GM13977 (cell line): ENCODE measurements around the gene TNRC6C.

Experiments used
- DNase-seq: peaks from one replicate; pipeline ENCODE4 v3.0.0; 2012; ENCODE audit warnings: low spot score
- in situ Hi-C: fragments of 300-500 bp; cut with MboI; formaldehyde crosslinking; loops from one replicate; pipeline ENCODE4 v1.12.0; 2022; ENCODE audit warnings: low sequenced_read_pairs, low pct_unique_long_range_greater_than_20kb, mixed read lengths, inconsistent platforms; ENCODE audit not compliant: unreplicated experiment
- TF ChIP-seq, protein P1 (sequence below): IDR thresholded peaks from 2 replicates; pipeline ENCODE4 v1.5.1; 2012; ENCODE audit warnings: mild to moderate bottlenecking, control low read depth; ENCODE audit not compliant: insufficient read depth; ENCODE audit errors: extremely low read depth, missing control alignments

The TNRC6C gene

DNA sequence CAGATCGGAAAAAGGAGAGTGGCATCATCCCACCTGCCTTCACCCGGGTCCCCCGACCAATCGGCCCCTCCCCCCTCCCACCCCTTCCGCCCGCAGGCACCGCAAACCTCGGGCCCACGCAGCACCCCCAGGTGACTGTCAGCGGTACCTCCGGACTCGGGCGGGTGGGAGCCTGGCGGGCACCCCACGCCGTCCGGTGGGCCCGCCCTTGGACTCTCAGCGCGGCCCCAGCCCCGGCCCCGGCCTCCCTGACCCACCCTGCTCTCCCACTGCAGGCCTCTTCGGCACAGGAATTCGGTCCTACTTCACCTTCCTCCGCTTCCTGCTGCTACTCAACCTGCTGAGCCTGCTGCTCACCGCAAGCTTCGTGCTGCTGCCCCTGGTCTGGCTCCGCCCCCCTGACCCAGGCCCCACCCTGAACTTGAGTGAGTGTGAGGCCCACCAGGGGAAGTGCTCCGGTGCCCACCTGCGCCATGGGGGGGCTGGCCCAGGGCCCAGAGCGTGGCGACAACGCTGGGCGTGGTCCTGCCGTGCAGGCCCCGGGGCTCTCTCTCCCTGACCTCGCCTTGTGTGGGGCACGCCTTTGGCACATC lies 173.7 kb downstream of the TNRC6C start:
- TF ChIP-seq, protein P1, sequence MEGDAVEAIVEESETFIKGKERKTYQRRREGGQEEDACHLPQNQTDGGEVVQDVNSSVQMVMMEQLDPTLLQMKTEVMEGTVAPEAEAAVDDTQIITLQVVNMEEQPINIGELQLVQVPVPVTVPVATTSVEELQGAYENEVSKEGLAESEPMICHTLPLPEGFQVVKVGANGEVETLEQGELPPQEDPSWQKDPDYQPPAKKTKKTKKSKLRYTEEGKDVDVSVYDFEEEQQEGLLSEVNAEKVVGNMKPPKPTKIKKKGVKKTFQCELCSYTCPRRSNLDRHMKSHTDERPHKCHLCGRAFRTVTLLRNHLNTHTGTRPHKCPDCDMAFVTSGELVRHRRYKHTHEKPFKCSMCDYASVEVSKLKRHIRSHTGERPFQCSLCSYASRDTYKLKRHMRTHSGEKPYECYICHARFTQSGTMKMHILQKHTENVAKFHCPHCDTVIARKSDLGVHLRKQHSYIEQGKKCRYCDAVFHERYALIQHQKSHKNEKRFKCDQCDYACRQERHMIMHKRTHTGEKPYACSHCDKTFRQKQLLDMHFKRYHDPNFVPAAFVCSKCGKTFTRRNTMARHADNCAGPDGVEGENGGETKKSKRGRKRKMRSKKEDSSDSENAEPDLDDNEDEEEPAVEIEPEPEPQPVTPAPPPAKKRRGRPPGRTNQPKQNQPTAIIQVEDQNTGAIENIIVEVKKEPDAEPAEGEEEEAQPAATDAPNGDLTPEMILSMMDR = no peak
- DNase-seq = peak; percentile 74

DNA sequence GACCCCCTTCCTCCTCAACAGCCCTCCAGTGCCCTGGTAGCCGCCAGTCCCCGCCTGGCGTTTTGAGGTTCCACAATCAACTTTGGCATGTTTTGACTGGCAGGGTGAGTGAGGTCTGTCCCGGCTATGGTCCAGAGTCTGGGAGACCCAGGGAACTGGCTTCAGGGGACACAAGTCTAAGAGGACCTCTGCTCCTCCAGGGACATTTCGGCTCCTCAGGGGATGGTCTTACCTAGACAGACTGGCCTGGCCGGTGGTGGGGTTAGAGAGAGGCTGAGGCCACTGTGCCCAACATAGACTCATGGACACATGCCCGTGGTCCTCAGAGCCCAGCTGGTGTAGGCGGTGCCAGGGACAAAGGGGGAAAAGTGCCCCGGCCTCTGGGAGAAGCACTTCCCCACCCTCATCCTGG lies 174.3 kb downstream of the TNRC6C start:
- no peak for DNase-seq
- TF ChIP-seq, protein P1 = no peak
- in situ Hi-C loops = no loop called here

More for the DNA sequence above, 173.7 kb downstream of the TNRC6C start:
- in situ Hi-C loops = no loop called here

DNA sequence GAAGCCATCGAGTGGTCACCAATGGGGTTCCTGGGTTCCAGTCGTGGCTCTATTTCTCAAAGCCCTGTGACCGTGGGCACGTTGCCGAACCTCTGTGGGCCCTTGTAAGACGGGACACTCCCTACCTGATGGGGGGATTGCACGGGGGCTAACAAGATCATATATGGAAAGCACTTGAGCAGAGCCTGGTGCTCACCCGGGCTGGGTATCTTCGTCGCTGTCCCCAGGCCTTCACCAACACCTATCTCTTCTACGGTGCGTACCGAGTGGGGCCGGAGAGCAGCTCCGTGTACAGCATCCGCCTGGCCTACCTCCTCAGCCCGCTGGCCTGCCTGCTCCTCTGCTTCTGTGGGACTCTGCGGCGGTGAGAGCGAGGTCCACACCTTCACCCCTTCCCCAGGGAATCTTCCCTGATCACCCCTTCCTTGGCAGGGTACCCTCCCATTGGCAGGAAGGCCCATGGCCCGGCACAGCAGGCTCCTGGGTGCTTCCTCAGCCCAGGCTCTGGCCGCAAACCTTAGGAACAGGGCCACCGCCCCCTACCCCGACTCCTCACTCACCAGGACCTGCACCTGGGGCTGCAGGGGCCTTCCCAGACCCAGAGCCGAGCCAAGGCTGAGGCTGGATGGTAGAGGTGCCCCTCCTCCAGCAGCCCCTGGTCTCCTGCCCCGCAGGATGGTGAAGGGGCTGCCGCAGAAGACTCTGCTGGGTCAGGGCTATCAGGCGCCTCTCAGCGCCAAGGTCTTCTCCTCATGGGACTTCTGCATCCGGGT lies 174.9 kb downstream of the TNRC6C start:
- TF ChIP-seq, protein P1 = no peak
- no peak for DNase-seq
- in situ Hi-C loops = no loop called here

- peak; percentile 79 for DNase-seq
- TF ChIP-seq, protein P1 = peak; percentile 77
- in situ Hi-C loops = no loop called here
Observed at GRCh38 chr17:78133971-78134898, 175.7 kb downstream of the TNRC6C start.

DNA sequence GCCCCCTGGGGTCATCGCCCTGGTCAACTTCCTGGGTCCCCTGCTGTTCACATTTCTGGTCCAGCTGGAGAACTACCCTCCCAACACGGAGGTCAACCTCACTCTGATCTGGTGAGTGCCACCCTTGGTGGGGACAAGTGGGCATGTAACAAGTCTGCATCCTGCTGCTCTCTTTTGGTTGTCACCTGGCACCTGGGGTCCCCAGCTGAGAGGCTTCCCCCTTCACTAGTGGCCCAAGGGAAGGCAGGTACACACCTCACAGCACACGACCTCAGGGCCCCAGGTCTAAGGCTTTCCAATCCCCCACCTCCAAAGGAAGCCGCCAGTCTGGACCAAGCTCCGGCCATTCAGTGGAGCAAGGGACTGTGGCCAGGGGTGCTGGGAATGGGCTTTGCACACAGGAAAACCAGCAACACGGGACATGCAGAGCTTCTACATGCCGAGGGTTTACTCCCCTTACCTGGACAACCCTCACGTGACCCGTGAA lies 176.4 kb downstream of the TNRC6C start:
- no peak for DNase-seq
- TF ChIP-seq, protein P1 = no peak
- in situ Hi-C loops = no loop called here

GRCh38 chr17:78135858-78136500 lies 177.5 kb downstream of the TNRC6C start:
- TF ChIP-seq, protein P1 = no peak
- in situ Hi-C loops = no loop called here
- DNase-seq = no peak
